GM18861 (cell line): ENCODE results near the gene SAMD11.

Experiments used
- ATAC-seq: cut with Tn5 transposase; IDR thresholded peaks from one replicate; pipeline ENCODE4 v1.9.1; 2021; ENCODE audit not compliant: unreplicated experiment

The SAMD11 gene

DNA sequence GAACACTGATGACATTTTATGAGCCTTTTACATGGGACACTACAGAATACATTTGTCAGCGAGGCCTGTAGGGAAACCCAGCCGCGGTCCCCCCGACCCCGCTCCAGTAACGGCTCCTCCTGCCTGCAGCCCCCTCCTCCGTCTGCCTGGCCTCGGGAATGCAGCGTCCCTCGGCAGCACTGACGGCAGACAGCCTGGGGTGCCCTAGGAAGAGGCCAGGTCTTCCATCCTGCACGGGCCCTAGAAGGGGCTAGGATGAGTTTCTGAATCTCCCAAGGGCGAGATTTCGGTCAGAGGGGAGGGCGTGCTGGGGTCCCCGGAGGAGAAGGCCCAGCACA is 8.4 kb downstream of the SAMD11 start:
- no peak for ATAC-seq

DNA sequence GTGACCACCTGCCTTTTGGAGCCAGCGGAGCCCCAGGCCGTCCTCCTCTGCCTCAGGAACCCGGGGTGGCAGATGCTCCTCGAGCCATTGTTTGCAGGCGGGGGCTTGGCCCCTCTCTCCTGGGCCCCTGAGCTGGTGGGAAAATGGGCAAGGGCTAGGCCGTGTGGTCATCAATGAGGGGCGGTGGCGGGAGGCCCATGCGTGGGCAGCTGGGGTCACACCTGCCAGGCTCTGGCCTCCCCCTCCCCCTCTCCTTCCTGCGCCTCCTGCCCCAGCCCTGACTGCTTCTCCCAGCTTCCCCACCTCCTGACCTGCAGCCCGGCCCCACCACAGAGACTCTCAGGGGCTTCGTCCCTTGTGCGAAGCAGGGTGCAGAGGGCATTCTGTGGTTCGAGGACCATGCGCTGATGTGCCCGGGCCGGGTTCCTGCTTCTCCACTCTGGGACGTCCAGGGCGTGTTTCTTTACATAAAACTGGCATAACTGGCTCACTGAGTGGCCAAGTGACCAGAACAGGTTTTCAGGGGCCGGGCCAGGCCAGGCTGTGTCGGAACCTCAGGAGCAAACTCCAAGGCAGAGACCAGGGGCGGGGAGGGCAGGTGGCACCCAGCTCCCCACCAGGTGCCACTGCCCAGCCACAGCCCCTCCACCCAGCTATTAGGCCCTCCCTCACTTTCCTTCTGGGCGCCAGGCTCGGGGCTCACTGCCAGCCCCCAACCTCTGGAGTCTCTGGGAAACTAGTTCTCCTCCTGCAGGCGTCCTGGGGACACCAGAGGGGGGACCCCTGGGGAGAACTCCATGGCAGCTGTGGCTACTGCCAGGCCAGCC is 9.3 kb downstream of the SAMD11 start:
- ATAC-seq, result no peak

DNA sequence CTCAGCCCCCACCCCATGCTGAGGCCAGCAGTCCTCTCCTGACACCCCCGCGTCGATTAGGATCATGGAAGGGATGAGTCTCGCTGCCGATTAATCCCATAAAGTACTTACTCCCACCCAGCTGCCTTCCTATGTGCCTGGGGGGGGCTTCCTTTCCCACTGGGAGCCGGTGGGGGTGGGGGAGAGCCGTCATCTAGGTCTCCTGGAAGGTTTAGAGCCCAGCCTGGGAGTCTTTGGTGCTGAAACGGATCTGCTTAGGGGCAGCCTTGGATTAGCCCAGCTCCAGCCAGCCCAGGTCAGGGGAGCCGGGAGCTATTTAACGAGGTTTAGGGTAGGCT is 9.8 kb downstream of the SAMD11 start:
- ATAC-seq, result no peak

DNA sequence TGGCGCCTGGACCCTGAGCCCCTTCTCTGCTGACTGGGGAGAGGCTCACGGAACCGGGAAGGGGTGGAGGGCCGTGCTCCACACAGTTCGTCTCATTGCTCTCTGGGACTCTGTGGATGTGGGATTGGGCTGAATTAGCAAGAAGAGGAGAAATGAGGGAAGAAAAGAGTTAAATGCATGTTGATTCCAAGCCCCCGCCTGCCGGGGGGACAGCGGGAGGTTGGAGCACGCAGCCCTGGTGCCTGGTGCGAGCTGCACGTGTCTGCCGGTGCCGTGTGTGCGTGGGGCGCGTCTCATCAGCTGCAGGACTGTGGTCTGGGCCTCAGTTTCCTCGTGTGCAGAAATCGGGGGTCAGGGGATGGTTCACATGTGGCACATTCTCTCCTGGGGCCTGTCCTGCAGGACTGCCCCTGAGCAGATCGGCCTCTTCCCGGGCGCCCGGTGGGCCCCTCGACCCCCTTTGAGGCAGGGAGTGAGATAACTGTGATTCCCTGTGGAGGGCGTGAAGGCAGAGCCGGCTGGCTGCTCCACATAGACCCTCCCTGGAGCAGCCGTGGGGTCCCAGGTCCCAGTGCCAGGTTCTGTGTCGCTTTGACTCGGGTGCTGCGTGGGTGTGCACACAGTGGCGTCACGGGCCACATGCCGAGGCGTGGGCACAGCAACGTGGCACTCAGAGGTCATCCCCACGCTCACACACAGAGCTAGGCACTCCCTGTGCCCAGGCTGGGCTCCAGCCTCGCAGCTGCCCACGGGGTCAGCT is 11.4 kb downstream of the SAMD11 start:
- no peak for ATAC-seq

DNA sequence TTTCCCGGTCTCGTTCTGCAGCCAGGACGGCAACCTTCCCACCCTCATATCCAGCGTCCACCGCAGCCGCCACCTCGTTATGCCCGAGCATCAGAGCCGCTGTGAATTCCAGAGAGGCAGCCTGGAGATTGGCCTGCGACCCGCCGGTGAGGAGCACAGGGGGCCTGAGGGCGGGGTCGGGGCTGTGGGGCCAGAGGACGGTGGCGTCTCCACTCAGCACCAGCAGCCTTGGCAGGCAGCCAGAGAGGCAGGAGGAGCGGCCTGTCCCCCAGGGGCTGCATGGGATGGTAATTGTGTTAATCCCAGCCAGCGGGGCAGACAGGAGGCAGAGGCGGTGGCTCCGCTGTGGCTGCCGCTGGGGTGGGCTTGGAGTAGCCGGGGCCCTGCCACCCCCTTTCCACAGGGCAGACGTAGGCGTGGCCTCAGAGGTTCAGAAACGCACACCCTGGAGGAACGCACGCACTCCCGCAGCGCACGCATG is 12.1 kb downstream of the SAMD11 start:
- ATAC-seq, result no peak

DNA sequence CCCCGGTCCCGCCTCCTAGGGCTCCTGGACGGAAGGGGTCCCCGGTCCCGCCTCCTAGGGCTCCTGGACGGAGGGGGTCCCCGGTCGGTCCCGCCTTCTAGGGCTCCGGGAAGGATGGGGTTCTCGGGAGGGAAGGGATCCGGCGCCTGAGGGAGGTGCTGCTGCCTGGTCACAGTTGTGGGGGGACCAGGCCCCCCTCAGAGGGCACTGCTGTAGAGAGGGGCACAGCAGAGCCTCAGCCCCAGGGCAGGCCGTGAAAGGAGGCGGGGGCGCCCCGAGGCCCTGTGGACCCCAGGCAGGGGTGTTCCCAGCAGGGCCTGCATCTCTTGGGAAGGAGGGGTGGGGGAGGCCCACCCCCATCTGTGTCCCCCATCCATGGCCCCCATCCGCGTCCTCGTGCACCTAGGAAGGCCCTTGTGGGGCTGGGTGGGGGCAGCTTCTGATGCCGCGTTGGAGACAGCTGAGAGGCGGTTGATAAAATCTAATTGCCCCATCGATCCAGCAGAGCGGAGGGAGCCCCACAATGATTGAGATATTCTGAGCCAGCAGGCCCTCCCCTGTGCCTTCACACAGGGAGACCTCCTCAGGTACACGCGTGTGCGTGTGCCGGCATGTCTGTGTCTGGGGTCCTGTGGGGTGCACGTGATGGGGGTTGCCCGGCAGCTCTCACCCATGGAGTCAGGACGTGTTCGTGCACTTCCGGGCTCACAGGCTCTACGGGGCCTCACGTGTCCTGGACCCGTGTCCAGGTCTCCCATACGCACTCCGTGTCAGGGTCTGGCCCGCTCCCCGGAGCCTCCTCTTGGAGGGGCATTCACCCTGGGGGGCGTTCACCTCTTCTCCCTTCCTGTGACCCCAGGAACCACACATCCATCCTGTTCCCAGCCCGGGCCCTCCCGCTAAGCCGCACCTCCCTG is 12.9 kb downstream of the SAMD11 start:
- no peak for ATAC-seq

DNA sequence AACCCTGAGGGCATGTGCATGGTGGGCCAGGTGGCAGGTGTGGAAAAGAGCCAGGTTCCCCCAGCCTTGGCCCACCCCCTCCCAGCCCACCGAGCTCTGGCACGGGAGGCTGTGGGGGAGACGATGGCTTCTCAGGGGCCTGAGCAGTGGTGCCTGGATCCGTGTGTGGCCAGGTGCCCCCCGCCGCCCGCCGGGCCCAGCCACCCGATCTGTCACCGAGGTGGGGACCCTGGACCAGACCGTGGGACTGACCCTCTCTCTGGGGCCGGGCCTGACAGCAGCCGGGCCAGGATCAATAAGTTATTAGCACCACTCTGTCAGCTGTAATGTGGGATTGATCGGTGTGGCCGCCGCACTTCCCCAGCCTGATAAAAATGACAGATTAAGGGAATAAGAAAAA is 13.8 kb downstream of the SAMD11 start:
- ATAC-seq, result no peak

DNA sequence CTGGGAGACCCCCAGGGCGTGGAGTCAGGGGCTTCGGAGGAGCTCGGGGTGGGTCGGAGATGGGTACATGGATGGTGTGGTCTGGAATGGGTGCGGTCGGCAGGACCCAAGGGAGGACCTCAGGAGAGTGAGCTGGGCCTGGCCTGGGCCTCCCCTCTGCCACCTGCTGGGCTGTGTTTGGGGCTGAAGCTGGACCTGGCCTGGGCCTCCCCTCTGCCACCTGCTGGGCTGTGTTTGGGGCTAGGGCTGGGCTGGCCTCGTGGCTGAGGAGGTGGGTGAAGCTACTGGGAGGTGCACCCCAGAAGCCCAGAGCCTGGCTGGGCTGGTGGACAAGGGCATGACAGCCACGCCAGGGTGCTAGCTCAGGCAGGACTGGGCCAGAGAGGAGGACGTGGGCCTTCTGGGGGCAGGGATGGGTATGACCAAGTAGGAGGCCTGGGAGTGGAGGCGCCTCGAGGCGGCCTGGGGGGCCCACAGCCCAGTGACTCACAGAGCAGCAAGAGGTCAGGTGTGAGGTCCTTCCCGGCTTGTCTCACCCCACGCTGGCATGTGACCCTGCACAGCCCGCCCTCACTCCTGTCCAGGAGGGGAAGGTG is 14.5 kb downstream of the SAMD11 start:
- no peak for ATAC-seq

DNA sequence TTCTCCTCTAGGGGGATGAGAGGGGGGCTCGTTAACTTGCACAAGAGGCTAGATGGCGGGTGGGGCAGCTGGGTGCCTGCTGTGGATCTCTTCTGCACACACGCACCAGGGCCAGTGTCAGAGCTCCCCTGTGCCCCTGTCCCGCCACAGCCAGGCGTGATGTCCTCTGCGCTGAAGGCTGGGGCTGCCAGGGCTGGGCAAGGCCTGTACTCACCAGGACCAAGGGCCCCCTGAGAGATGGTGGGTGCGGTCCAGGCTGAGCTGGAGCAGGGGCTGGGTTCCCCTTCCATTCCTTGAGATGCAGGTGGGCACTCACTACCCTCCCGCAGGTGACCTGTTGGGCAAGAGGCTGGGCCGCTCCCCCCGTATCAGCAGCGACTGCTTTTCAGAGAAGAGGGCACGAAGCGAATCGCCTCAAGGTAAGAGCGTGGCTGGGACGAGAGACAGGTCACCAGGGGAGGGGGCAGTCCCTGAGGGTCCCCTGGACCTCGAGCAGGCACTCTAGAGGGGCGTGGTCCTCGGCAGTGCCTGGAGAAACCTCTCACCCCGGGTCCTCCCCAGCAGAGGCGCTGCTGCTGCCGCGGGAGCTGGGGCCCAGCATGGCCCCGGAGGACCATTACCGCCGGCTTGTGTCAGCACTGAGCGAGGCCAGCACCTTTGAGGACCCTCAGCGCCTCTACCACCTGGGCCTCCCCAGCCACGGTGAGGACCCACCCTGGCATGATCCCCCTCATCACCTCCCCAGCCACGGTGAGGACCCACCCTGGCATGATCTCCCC is 15.2 kb downstream of the SAMD11 start:
- no peak for ATAC-seq

DNA sequence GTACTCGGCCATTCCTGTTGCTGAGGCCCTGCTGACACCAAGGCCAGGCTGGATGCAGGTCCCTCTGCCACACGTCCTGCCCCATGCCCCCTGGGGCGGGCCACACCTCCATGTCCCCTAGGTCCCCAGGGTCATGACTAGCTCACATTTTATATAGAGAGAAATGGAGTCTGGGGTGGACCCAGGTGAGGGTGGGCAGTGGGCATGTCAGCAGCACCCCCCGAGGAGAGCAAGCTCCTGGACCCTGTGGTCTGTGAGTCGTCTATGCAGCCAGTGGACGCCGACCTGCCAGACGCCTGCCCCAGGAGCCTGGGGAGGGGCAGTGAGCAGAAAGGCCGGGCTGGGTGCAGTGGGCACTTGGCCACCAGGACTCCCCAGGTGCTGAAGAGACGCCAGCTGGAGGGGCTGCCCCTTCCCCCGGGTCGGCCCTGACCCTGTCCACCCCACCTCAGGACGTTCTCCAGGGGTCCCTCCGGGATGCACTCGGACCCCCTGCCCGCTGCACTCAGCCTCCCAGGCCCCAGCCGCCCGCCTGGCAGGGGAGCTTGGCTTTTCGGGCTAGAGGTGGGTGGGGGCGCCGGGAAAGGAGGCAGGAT is 15.9 kb downstream of the SAMD11 start:
- ATAC-seq, result no peak

DNA sequence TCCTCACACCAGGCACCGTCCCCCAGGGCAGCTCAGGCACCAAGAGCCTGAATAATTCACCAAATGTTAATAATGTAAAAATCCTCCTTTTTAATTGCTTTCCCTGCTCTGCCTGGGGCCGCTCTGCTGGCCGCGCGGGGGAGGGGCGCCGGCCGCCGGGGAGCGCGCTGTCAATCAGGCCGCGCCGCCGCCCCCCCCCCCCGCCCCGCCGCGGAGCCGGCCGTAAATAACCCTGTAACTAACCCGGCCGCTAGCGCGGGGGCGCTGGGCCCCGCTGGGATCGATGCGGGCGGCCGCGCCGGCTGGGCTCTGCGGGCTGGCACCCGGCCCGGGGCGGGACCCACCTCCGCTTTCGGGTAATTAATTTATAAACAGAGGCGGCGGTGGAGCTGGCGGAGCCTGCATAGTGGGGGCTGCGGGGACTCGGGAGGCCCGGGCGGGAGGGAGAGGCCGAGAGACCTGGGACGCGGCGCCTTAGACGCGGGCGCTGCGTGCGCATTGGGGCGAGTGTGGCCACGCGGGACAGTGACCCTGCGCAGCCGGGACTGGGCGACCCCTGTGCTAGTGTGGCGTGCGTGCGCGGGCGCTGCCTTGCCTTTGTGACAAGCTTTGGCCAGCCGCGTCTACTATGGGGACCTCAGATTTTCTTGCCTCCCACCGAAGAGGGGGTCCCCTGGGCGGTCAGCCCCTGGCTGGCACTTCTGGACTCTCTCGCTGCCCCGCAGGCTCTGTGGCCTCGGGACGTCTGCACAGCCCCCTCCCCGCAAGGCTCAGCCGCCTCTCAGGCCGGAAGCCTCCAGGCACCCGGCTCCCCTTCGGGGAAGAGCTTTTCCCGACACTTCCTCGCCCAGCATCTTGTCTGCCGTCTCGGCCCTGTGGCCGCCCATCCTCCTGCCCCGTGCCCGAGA is 16.6 kb downstream of the SAMD11 start:
- no peak for ATAC-seq

DNA sequence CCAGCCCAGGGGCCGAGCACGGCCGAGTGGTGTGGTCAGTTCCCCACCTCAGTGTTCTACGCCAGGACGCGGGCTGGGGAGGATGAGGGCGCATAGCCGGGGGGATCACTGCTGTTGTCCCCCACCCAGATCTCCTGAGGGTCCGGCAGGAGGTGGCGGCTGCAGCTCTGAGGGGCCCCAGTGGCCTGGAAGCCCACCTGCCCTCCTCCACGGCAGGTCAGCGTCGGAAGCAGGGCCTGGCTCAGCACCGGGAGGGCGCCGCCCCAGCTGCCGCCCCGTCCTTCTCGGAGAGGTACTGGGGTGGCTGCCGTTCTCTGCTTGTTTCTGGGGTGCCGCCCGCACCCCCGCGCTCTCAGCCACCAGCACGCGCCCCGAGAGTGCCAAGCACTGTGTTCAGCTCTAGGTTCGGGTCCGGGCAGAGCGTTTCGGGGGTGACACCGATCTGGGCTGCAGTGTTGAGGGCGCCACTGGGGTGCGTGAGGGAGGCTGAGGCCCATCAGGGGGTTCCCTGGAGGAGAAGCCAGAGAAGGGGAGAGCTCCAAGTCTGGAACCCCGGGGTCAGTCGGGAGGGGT is 17.4 kb downstream of the SAMD11 start:
- no peak for ATAC-seq

DNA sequence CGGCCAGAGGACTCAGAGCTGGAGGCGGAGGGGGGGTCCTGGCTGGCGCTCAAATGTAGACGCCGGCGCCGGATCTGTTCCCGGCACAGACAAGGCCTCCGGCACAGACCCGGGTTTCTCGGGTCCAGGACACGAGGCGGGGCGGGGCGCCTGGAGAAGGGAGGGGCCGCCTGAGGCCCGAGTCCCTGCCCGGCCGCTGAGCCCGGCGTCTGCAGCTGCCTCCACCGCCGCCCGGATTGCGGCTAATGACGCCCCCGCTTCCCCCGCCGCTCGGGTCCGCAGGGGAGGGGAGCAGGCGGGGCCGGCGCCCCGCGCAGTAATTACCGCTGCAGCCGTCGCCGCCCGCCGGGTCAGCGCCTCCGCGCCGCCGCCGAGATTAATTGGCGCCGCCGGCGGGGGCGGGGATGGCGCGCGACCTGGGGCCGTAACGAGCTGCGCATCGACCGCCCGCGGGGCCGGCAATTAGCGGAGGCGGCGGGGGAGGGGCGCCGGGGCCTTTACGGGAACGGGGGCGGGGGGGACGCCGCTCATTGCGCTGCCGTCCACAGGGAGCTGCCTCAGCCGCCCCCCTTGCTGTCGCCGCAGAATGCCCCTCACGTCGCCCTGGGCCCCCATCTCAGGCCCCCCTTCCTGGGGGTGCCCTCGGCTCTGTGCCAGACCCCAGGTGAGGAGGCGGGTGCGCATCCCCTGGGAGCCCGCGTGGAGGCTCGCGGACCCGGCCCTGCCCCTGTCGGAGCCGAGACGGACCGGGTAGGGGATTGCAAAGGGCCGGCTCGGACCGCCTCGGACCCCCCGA is 18.1 kb downstream of the SAMD11 start:
- no peak for ATAC-seq

DNA sequence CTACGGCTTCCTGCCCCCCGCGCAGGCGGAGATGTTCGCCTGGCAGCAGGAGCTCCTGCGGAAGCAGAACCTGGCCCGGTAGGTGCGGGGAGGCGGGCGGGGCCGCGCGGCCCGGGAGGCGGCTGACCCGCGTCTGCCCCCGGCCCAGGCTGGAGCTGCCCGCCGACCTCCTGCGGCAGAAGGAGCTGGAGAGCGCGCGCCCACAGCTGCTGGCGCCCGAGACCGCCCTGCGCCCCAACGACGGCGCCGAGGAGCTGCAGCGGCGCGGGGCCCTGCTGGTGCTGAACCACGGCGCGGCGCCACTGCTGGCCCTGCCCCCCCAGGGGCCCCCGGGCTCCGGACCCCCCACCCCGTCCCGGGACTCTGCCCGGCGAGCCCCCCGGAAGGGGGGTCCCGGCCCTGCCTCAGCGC is 18.7 kb downstream of the SAMD11 start:
- no peak for ATAC-seq

DNA sequence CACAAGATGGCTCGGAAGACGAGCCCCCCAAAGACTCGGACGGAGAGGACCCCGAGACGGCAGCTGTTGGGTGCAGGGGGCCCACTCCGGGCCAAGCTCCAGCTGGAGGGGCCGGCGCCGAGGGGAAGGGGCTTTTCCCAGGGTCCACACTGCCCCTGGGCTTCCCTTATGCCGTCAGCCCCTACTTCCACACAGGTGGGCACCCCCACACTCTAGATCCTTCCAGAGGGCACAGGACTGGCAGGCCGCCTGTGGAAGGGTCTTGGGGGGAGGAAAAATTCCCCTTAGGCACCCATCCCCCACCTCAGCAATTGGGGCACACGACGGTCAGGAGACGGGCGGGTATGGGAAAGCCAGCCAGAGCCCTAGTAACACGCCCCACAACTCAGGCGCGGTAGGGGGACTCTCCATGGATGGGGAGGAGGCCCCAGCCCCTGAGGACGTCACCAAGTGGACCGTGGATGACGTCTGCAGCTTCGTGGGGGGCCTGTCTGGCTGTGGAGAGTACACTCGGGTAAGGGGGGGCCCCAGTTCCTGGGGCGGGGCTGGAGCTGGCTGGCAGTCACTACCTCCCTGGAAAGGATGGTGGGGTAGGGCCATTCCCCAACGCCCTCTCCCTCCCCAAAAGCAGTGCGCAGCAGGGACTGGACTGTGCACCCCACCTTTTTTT is 19.3 kb downstream of the SAMD11 start:
- no peak for ATAC-seq

DNA sequence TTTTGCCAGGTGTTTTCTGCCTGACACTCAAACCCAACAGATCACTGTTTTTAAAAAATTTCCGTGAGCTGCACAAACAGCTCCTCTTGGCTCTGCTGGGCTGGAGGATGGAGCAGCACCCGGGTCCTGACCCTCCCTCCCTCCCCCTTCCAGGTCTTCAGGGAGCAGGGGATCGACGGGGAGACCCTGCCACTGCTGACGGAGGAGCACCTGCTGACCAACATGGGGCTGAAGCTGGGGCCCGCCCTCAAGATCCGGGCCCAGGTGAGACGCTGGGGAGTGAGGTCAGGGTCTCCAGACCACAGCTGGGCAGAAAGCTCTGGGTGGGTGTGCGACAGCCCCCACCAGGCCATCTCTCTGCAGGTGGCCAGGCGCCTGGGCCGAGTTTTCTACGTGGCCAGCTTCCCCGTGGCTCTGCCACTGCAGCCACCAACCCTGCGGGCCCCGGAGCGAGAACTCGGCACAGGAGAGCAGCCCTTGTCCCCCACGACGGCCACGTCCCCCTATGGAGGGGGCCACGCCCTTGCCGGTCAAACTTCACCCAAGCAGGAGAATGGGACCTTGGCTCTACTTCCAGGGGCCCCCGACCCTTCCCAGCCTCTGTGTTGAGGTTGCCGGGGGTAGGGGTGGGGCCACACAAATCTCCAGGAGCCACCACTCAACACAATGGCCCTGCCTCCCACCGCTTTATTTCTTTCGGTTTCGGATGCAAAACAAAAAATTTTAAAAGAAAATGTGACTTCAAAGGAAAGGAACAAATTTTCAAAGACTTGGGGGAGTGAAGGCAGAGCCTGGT is 20.0 kb downstream of the SAMD11 start:
- ATAC-seq, result no peak
